NCI-H226 (cell line): ENCODE results near the gene BMPR2.
"Not testable (repeated sequence)": the region's sequence is repeated elsewhere in the genome, so short reads cannot be mapped to it uniquely, and the experiment has no call there.

ENCODE experiments used
- DNase-seq: peaks from one replicate; pipeline ENCODE4 v3.0.0-alpha.2; 2015

The BMPR2 gene

GRCh38 chr2:202375609-202376408, at the start of gene BMPR2:
TSS of gene BMPR2 (plus strand) at chr2:202376327. CDS start at chr2:202377475, 1,148 bp downstream.
- DNase-seq = peak; percentile 72

GRCh38 chr2:202327858-202328257, 48.3 kb upstream of the BMPR2 start:
- no peak for DNase-seq

GRCh38 chr2:202335791-202336467, 40.2 kb upstream of the BMPR2 start:
- DNase-seq = no peak

GRCh38 chr2:202337151-202337550, 39.0 kb upstream of the BMPR2 start:
- DNase-seq = no peak

DNA sequence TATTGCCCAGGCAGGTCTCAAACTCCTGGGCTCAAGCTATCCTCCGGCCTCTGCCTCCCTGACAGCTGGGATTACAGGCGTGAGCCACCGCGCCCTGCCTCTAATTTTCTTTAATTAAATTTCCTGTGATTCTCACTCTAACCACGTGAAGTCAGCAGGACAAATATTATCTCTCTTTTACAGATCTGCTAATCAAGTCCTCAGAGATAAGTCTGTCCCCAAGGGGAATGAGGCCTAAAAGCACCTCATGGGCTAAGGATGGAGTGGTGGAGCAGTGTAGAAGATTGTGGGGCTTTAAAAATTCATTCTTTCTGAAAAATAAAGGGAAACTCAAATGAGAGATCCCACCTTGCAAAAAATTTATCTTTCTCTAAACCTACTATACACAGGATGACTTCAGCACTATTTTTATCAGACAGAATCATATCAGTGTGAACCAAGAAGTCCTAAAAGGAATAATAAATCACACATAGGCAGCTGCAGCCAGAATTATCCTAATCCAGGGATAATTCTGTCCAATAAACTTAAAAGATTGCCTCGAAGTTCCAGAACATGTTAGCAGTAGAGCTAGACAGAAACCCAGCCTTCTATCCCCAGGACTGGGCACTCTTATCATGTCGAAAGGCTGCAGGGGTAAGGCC, 38.3 kb upstream of the BMPR2 start:
- DNase-seq = no peak

DNA sequence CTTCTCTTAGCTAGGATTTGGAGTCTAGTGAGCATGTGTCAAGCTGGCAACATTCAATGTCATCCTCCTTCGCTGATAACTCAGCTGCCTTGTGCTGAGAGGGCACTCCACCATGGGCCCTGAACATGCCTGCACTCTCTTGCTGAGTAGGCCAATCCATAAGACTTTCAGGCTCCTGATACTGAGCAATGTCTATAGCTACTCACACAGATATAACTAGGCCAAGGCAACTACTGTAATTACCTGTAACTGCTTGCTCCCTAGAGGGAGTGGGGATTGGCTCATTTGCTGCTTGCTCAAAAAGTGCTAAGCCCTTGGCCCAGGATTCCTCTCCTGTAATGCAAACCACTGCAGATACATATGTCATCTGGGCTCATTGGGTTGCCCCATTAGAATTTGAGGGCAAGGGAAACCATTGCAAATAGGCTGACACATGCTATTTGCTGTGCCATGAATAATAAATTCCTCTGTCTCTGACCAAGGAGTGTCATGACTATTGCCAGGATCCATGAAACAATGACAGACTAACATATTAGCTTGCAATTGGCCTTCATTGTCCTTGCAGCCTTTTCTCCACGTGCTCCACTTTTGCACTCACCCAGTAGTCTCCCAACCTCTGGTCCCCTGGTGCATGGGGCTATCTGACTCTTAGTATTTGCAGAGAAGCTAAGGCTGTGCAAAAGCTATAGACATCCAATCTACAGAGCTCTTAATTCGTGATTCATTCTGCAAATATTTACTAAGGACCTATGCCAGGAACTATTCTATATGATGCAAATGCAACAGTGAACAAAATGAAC, 36.9 kb upstream of the BMPR2 start:
- DNase-seq = peak; percentile 14

- DNase-seq = no peak
These were observed 31.9 kb upstream of the BMPR2 start for GRCh38 chr2:202344178-202344577.

DNA sequence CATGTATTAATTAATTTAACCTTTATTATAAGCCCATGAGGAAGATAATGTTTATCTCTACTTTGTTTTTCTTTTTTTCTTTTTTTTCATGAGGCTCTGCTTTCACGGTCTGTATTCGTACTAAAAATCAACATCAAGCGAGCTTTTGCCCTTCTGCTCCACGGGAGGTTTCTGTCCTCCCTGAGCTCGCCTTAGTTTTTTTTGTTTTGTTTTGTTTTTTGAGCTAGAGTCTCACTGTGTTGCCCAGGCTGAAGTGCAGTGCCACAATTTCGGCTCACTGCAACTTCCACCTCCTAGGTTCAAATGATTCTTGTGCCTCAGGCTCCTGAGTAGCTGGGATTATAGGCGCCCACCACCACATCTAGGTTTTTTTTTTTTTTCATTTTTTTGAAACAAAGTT, 29.9 kb upstream of the BMPR2 start:
- DNase-seq = no peak

- no peak for DNase-seq
These were observed 22.7 kb upstream of the BMPR2 start for GRCh38 chr2:202353430-202353829.

DNA sequence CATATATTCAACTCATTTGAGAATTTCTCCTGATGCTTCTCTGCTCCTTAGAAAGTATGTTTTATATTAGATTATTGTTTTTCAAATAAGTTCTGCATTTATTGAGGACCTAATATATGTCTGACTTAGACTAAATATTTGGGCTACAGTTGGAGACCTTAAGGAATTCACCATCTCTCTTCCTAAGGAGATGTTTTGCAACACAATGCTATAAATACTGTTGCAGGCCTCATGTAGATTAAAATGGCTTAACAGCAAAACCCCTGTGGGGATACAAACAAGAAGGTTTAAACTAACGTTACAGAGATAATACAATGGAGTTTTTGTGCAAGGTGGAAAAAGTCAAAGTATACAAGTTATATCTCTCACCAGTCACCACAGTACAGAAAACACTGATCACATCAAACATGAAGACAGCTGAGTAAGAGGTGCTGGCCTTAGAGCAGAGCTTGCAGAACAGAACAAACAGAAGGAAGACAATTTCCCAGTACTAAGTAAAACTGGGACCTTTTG, 20.1 kb upstream of the BMPR2 start:
- no peak for DNase-seq

- DNase-seq = not testable (repeated sequence)
These were observed 17.2 kb upstream of the BMPR2 start for GRCh38 chr2:202358924-202359323.

GRCh38 chr2:202360646-202361045, 15.5 kb upstream of the BMPR2 start:
- DNase-seq = no peak

DNA sequence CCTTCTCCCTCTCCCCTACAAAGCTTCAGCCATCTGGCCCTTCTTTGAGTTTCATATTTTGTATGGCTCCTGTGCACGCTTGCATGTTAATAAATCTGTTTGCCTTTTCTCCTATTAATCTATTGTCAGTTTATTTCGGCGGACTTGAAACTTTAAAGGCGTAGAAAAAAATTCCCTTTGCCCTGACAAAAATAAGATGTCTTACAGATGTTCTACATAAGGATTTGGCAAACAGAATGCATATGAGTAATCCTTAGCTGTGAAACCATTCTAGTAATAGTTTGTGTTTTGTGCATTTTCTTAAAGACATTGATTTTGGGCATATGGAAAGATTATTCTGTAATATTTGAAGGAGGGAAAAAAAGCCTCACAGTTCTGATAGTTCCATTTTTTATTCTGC, 15.0 kb upstream of the BMPR2 start:
- no peak for DNase-seq

DNA sequence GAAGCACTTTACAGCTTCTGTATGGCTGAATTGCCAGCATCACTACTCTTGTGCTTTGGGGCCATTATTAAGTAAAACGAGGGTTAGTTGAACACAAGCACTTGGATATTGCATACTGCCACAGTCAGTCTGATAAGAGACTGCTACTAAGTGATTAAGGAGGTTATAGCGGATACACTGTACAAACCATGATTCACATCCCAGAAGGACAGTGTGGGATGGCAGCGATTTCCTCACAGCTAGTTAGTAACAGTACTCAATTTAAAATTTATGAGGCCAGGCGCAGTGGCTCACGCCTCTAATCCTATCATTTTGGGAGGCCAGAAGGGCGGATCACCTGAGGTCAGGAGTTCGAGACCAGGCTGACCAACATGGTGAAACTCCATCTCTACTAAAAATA, 2.6 kb upstream of the BMPR2 start:
- no peak for DNase-seq

DNA sequence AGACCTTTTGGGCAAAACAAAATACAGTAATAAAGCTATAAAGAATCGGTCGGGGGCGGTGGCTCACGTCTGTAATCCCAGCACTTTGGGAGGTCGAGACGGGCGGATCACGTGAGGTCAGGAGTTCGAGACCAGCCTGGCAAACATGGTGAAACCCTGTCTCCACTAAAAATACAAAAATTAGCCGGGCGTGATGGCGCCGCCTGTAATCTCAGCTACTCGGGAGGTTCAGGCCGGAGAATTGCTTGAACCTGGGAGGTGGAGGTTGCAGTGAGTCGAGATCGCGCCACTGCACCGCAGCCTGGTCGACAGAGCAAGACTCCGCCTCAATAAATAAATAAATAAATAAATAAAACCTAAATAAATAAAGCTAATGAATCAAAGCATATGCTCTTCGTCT, 1.7 kb upstream of the BMPR2 start:
- not testable (repeated sequence) for DNase-seq

GRCh38 chr2:202375033-202375608, 1.0 kb upstream of the BMPR2 start:
- peak; percentile 54 for DNase-seq

GRCh38 chr2:202376460-202377206, 506 bp downstream of the BMPR2 start:
- peak; percentile 4 for DNase-seq

- no peak for DNase-seq
These were observed 1.2 kb downstream of the BMPR2 start for GRCh38 chr2:202377207-202377761.

- DNase-seq = no peak
These were observed 1.9 kb downstream of the BMPR2 start for GRCh38 chr2:202378001-202378400.

GRCh38 chr2:202378662-202379358, 2.7 kb downstream of the BMPR2 start:
- DNase-seq = no peak

DNA sequence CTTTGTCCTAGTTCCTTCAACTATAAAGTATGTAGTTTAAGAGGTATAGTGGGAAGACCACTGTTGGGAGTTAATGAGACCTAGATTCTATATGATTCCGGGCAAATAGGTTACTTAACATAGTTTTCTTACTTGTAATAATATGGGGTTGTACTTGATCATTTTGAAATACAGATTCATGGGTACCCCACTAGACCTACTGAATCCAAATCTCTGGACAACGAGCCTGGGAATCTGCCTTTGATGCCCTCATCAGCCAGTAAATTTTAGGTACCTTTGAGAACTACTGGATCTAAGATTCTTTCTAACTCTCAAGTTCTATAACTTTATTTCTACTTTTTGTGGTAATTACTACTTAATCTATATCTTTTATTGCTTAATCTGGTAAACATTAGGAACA, 6.6 kb downstream of the BMPR2 start:
- DNase-seq = no peak
